CD14-positive monocyte (primary cell): ENCODE data around the gene PKNOX2. TPM values are rescaled to one million over a fixed set of nuclear protein-coding genes. Genes with fewer than 3 reads are reported as not detected.

ENCODE experiments used
- DNase-seq, 3 donors: peaks; one replicate each; pipeline ENCODE4 v3.0.0-alpha.2; 2011 to 2022
- H2AFZ ChIP-seq: 2 replicates; pipeline ENCODE4 v1.6.0; 2012; ENCODE audit warnings: mild to moderate bottlenecking, low read depth, low read length, inconsistent platforms; ENCODE audit not compliant: insufficient read depth, poor library complexity, severe bottlenecking
- H3K27ac ChIP-seq, 2 donors: 1 replicate in 1 of 2; 2 replicates in 1 of 2; pipeline ENCODE4 v1.5.1; 2012 to 2013; ENCODE audit warnings: low read length in 2 of 2, control low read depth in 1 of 2, inconsistent platforms in 1 of 2, low read depth in 1 of 2, mild to moderate bottlenecking in 1 of 2
- H3K27me3 ChIP-seq, 2 donors: one replicate each; pipeline versions ENCODE4 v1.6.0 to v1.6.1; 2011 to 2013; ENCODE audit warnings: low read length in 2 of 2; ENCODE audit not compliant: control insufficient read depth in 2 of 2, insufficient read depth in 2 of 2
- H3K36me3 ChIP-seq, 2 donors: replicated peaks in 1 of 2; 1 replicate in 1 of 2; 2 replicates in 1 of 2; pipeline versions ENCODE4 v1.5.1 to v1.6.1; 2012 to 2013; ENCODE audit warnings: low read length in 2 of 2, control low read depth in 1 of 2, inconsistent platforms in 1 of 2, mild to moderate bottlenecking in 1 of 2; ENCODE audit not compliant: insufficient read depth in 2 of 2, control insufficient read depth in 1 of 2
- H3K4me1 ChIP-seq, 2 donors: 1 replicate in 1 of 2; 2 replicates in 1 of 2; pipeline versions ENCODE4 v1.5.1 to v1.6.1; 2012 to 2013; ENCODE audit warnings: low read length in 2 of 2, control low read depth in 1 of 2, inconsistent platforms in 1 of 2, mild to moderate bottlenecking in 1 of 2, moderate library complexity in 1 of 2; ENCODE audit not compliant: insufficient read depth in 2 of 2, control insufficient read depth in 1 of 2
- H3K4me2 ChIP-seq: replicated peaks from 2 replicates; pipeline ENCODE3; 2012; ENCODE audit warnings: low read length, moderate library complexity, mild to moderate bottlenecking; ENCODE audit not compliant: poor library complexity, severe bottlenecking; ENCODE audit errors: extremely low read depth
- H3K4me3 ChIP-seq, 3 experiments: fragments of 200-600 bp in 1 of 3; sonication (generic) in 1 of 3; replicated peaks in 1 of 3; 1 replicate in 2 of 3; 2 replicates in 1 of 3; pipeline ENCODE4 v1.5.1; 2011 to 2013; ENCODE audit warnings: low read length in 3 of 3, mild to moderate bottlenecking in 3 of 3, control low read depth in 2 of 3, low read depth in 2 of 3, inconsistent platforms in 1 of 3, moderate library complexity in 1 of 3
- H3K79me2 ChIP-seq: 2 replicates; pipeline ENCODE4 v1.6.0; 2012; ENCODE audit warnings: mild to moderate bottlenecking, control low read depth, inconsistent platforms, low read length, moderate library complexity; ENCODE audit not compliant: insufficient read depth
- H3K9ac ChIP-seq: 2 replicates; pipeline ENCODE4 v1.6.0; 2017; ENCODE audit warnings: low read length, mild to moderate bottlenecking; ENCODE audit not compliant: insufficient read depth, poor library complexity, severe bottlenecking
- H3K9me3 ChIP-seq, 2 donors: replicated peaks in 1 of 2; 1 replicate in 1 of 2; 2 replicates in 1 of 2; pipeline versions ENCODE4 v1.5.1 to v1.6.1; 2012 to 2013; ENCODE audit warnings: low read length in 2 of 2, control low read depth in 1 of 2; ENCODE audit not compliant: control insufficient read depth in 1 of 2, insufficient read depth in 1 of 2
- H4K20me1 ChIP-seq: 2 replicates; pipeline ENCODE4 v1.6.0; 2012; ENCODE audit warnings: mild to moderate bottlenecking, low read length, control low read depth, moderate library complexity; ENCODE audit not compliant: insufficient read depth
- H3K27ac Mint-ChIP-seq, 7 donors: one replicate each; pipeline ENCODE4 v1.8.0; 2020; ENCODE audit warnings: mild to moderate bottlenecking in 7 of 7, mixed read lengths in 7 of 7, moderate library complexity in 6 of 7, inconsistent platforms in 2 of 7
- H3K27me3 Mint-ChIP-seq, 3 donors: one replicate each; pipeline ENCODE4 v1.8.0; 2021 to 2022; ENCODE audit warnings: low read depth in 3 of 3, mild to moderate bottlenecking in 3 of 3, mixed read lengths in 3 of 3, moderate library complexity in 3 of 3, inconsistent platforms in 1 of 3
- H3K36me3 Mint-ChIP-seq, 2 donors: one replicate each; pipeline ENCODE4 v1.8.0; 2020; ENCODE audit warnings: mixed read lengths in 2 of 2, inconsistent platforms in 1 of 2, mild to moderate bottlenecking in 1 of 2
- H3K4me1 Mint-ChIP-seq: one replicate; pipeline ENCODE4 v1.8.0; 2020; ENCODE audit warnings: mild to moderate bottlenecking, mixed read lengths
- H3K4me3 Mint-ChIP-seq, 2 donors: one replicate each; pipeline ENCODE4 v1.8.0; 2020; ENCODE audit warnings: mild to moderate bottlenecking in 2 of 2, mixed read lengths in 2 of 2, moderate library complexity in 1 of 2
- H3K9me3 Mint-ChIP-seq, 7 donors: one replicate each; pipeline ENCODE4 v1.8.0; 2020 to 2022; ENCODE audit warnings: mixed read lengths in 7 of 7, mild to moderate bottlenecking in 6 of 7, moderate library complexity in 6 of 7, inconsistent platforms in 2 of 7
- CTCF ChIP-seq: fragments of 200-600 bp; IDR thresholded peaks from one replicate; pipeline ENCODE4 v1.8.0; 2022; ENCODE audit warnings: antibody characterized with exemption, mild to moderate bottlenecking
- WGBS: methylation state at CpG from one replicate; pipeline ENCODE4 v1.1.5; 2013; ENCODE audit warnings: missing lambda C conversion rate; ENCODE audit not compliant: insufficient coverage; 5-methylcytosine and 5-hydroxymethylcytosine counted together
- intact Hi-C, 2 donors: fragments of 100-400 bp; cut with micrococcal nuclease; formaldehyde crosslinking; loops; one replicate each; pipeline versions ENCODE4 v1.15.0 to v1.15.1; 2023
- polyA plus RNA-seq, 3 donors: library from polyadenylated mRNA; depleted of rRNA in 1 of 3; unstranded in 2 of 3; stranded (reverse) in 1 of 3; fragments of 300-500 nt in 2 of 3; fragments of >200 nt in 1 of 3; fragmentation: Illumina TruSeq in 2 of 3; gene quantifications; 1 replicate in 2 of 3; 2 replicates in 1 of 3; pipeline ENCODE4 v1.2.3, GENCODE V29; 2012 to 2021

Gene PKNOX2
- polyA plus RNA-seq, 3 donors: not detected

DNA sequence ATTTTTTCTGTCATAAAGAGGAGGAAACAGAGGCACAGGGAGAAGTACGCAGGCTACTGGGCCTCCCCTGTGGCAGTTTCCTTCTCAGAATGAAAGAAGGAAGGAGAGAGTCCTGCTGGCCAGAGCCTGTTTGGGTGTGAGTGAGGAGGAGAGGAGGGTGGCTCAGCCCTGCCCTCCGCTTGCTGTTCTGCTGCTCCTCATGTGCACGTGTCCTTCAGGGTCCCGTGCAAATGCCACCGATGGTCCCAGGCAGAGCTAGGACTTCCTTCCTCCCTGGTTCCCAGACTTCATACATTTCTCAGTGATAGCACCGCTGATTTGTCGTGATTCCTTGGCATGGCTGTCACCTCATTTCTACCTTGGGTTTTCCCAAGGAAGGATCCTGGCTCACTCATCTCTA lies 88.7 kb downstream of the PKNOX2 start:
- no peaks in the 10 kb centered on the region for H4K20me1 ChIP-seq
- H3K27ac ChIP-seq: no peak overlapping the region
- no peak overlapping the region for H3K4me2 ChIP-seq
- intact Hi-C loops: no loop called here
- Mint-ChIP-seq H3K4me1 (no peaks in the 10 kb centered on the region), H3K27me3 (peaks cover 2 to 8% (median 2%) of the 10 kb centered on the region in 3 donors), H3K4me3 (no peak overlapping the region), H3K27ac (no peak overlapping the region), H3K9me3 (no peaks in the 10 kb centered on the region), H3K36me3 (no peaks in the 10 kb centered on the region)
- no peak for TF ChIP-seq CTCF
- no peak overlapping the region for H3K4me3 ChIP-seq
- WGBS: 24% methylated on average over 6 of the region's 7 CpGs
- no peaks in the 10 kb centered on the region for H3K4me1 ChIP-seq
- H3K9ac ChIP-seq: no peak overlapping the region
- H3K9me3 ChIP-seq: no peaks in the 10 kb centered on the region
- H3K79me2 ChIP-seq: no peaks in the 10 kb centered on the region
- no peak for DNase-seq
- no peaks in the 10 kb centered on the region for H3K27me3 ChIP-seq
- no peak overlapping the region for H2AFZ ChIP-seq
- H3K36me3 ChIP-seq: no peaks in the 10 kb centered on the region

DNA sequence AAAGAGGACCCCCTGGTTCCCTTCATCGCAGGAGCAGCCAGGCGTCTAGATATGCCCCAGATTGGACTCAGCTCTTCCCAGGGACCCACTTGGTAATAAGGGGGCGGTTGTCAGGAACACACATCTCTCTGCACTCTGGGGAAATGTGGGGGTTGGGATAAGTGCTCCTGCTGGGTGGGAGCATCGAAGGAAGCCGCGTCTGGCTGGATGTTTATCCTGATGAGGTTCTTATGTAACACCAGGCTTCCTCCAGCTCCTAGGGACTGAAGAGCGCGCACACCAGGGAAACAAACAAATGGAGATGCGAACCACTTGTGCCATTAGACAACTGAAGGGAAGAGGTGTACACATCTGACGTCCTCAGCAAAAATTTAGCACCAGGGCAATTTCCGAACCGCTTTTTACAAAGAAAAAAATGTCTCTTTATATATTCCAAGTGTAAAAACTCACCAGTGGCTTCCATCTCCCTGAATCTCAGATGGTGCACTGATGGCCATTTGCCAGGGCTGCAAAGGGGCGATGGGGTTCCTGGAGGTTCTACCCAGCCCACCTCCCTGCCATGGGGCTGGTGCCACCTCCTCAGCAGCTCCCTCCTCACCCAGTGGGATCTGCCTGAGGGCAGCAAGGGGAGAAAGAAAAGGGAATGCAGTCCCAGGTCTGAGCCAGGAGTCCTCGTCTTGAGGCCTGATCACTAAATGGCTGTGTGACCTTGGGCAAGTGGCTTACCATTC lies 89.4 kb downstream of the PKNOX2 start:
- WGBS: 86% methylated on average over 5 of the region's 14 CpGs
- H3K4me1 Mint-ChIP-seq: no peaks in the 10 kb centered on the region
- no peak for TF ChIP-seq CTCF
- Histone ChIP-seq H3K27ac (no peak overlapping the region), H3K4me3 (no peak overlapping the region), H3K9me3 (no peaks in the 10 kb centered on the region), H3K4me2 (no peak overlapping the region), H3K4me1 (no peaks in the 10 kb centered on the region), H3K36me3 (no peaks in the 10 kb centered on the region), H3K79me2 (no peaks in the 10 kb centered on the region), H3K9ac (no peak overlapping the region), H3K27me3 (no peaks in the 10 kb centered on the region), H4K20me1 (no peaks in the 10 kb centered on the region), H2AFZ (no peak overlapping the region)
- no peak overlapping the region for H3K4me3 Mint-ChIP-seq
- H3K9me3 Mint-ChIP-seq: no peaks in the 10 kb centered on the region
- no peaks in the 10 kb centered on the region for H3K36me3 Mint-ChIP-seq
- H3K27me3 Mint-ChIP-seq: peaks cover 2 to 10% (median 2%) of the 10 kb centered on the region in 3 donors
- no peak overlapping the region for H3K27ac Mint-ChIP-seq
- intact Hi-C loops: no loop called here
- no peak for DNase-seq
